Prostate gland (tissue), 2 donors: ENCODE data around the gene SLC25A21.

ENCODE experiments used
- POLR2A ChIP-seq: fragments of 450-650 bp; IDR thresholded peaks from one replicate; pipeline ENCODE4 v1.6.1; 2016; ENCODE audit warnings: antibody characterized with exemption, mild to moderate bottlenecking
- POLR2AphosphoS5 ChIP-seq: sonication (generic); formaldehyde crosslinking; IDR thresholded peaks from one replicate; pipeline ENCODE4 v1.6.1; 2017; ENCODE audit warnings: antibody characterized with exemption
- TF ChIP-seq, protein P1 (sequence below), 4 experiments: fragments of 200-600 bp in 2 of 4; fragments of 450-650 bp in 2 of 4; sonication (generic) in 2 of 4; IDR thresholded peaks; 1 replicate in 3 of 4; 2 replicates in 1 of 4; pipeline ENCODE4 v1.5.1; 2016 to 2019; ENCODE audit warnings: antibody characterized with exemption in 4 of 4, mild to moderate bottlenecking in 2 of 4, moderate library complexity in 2 of 4

- TF ChIP-seq, protein P1, sequence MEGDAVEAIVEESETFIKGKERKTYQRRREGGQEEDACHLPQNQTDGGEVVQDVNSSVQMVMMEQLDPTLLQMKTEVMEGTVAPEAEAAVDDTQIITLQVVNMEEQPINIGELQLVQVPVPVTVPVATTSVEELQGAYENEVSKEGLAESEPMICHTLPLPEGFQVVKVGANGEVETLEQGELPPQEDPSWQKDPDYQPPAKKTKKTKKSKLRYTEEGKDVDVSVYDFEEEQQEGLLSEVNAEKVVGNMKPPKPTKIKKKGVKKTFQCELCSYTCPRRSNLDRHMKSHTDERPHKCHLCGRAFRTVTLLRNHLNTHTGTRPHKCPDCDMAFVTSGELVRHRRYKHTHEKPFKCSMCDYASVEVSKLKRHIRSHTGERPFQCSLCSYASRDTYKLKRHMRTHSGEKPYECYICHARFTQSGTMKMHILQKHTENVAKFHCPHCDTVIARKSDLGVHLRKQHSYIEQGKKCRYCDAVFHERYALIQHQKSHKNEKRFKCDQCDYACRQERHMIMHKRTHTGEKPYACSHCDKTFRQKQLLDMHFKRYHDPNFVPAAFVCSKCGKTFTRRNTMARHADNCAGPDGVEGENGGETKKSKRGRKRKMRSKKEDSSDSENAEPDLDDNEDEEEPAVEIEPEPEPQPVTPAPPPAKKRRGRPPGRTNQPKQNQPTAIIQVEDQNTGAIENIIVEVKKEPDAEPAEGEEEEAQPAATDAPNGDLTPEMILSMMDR (IDR thresholded peaks at IDR 0.05) = no peak
- no peak for TF ChIP-seq POLR2A
- no peak for TF ChIP-seq POLR2AphosphoS5
These were observed 416.6 kb downstream of the SLC25A21 start for GRCh38 chr14:36755756-36756155.
